Measurements from ENCODE around the gene PTPRG.

The PTPRG gene

DNA sequence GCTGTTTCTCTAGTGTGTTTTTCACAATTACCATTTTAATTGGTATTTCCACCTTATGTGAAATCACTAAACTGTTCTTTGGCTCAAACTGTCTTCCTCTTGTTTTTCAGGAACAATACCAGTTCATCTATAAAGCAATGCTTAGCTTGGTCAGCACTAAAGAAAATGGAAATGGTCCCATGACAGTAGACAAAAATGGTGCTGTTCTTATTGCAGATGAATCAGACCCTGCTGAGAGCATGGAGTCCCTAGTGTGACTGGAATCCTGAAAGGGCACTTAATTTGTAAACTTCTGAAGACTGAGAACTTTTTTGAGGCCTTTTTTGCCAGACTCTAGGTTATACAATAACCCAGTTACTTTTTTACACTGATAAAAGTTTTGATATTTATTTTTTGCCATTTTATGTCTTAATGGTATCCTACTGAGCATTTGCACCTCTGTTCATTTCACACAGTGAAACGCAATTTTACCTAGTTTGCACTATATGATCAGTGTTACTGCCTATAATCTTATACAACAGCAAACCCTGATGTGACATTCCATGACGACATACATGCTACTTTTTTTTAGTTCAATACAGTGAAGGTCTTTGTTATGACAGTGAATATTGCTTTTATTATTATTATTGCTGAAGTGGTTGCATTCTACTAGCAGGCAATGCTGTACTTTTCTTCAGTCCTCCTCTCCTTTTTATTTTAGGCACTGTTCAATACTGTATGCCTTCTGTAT, 731.8 kb downstream of the PTPRG start:
- no peak for DNase-seq (ENCODE audit: low read depth, low spot score)
- no peak overlapping the region for H3K4me3 ChIP-seq (ENCODE audit: low read length)

DNA sequence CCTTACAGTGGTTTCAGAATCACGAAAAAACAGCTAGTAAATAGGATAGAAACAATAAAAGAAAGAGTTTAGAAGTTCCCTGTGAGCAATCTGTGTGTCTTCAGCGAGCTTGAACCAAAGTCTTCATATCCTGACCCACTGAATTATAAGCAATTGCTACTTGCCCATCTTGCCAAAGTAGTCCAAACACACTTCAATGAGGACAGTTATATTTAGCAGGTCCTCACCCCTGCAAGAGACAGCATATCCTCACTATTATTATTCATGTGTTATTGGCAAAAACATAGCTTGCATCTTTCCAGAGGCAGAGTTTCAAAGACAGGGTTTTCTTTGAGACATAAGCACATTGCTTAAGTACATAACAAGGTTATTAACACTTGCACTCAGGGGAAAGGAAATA, 734.2 kb downstream of the PTPRG start:
- no peak for DNase-seq (ENCODE audit: low read depth, low spot score)

DNA sequence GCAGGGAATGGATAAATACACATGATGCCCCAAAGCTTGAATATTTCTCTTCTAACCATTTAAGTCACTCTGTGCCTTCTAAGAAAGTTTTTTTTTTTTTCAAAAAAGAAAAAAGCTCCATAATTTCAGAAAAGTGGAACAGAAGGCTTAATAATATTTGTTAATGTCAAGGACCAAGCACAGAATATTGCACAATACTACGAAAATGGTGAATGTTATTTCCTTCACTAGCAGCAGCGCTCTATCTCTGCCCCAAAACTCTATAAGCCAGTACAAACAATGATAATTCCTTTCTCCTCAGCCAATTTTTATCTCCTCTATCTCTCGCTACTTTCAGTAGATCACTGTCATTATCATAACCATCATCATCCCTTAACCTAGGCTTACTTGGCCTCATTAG, 739.2 kb downstream of the PTPRG start:
- no peak for DNase-seq (ENCODE audit: low read depth, low spot score)
- no peak overlapping the region for H3K4me3 ChIP-seq (ENCODE audit: low read length)

More for the DNA sequence above, 734.2 kb downstream of the PTPRG start:
- H3K4me3 ChIP-seq (ENCODE audit: low read length) = no peak overlapping the region

- no peak overlapping the region for H3K4me3 ChIP-seq (ENCODE audit: low read length)
- DNase-seq (ENCODE audit: low read depth, low spot score) = no peak
Observed at GRCh38 chr3:62312201-62312600, 750.8 kb downstream of the PTPRG start.

GRCh38 chr3:62316525-62316924, 755.2 kb downstream of the PTPRG start:
- no peak for DNase-seq (ENCODE audit: low read depth, low spot score)
- H3K4me3 ChIP-seq (ENCODE audit: low read length) = no peak overlapping the region

DNA sequence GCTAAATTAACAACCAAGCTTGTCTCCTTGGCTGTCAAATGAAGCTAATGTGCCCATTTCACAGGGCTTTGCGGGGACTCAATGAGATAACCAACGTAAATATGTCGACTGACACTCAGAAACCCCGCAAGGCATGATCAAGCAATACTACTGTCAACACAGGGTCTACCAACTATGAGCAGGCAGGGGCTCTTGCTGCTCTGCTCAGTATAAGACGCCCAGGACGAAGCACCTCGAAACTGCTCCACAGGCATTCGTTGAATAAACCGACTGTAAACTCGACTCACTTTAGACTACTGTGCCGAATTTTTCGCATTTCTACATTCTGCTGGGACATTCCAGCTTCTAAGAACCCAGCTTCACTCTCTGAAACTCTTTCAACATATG, 757.0 kb downstream of the PTPRG start:
- DNase-seq (ENCODE audit: low read depth, low spot score) = no peak
- no peak overlapping the region for H3K4me3 ChIP-seq (ENCODE audit: low read length)

DNA sequence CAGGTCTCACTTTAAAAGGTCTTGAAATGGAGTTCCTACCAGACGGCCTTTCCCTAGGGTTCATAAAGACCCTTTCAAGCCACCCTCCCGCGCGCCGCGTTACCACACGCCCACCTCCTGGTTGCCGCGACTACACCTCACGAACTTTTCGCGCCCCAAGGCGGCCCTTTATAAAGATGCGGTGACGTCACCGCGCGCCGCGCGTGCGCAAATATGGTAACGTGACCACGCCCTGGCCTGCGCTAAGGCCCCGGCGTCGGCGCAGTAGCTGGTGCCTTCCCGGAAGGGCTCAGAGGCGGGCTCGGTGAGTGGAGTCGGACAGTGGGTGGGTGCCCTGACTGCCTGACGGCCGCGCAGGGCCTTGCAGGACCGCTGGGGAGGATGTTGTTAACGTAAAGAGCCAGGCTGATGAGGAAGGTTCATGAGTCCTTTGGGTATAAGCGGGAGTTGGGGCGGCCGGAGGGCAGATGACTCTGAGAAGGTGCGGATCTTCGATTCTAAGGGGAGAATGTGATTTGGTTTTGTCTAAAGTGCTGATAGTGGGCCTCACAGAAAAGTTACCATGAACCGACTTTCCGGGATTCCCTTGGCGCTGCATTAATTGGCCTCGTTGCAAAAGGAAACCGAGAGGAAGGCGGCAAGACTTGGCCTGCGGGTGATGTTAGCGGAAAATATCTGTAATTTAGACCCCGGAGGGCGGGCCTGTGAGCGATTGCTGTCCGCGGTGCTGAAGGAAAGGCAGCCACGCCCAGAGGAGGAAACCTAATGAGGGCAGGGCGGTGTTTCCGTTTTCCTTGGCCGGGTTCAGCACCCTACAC, 757.6 kb downstream of the PTPRG start:
- H3K4me3 ChIP-seq (ENCODE audit: low read length) = no peak overlapping the region
- DNase-seq (ENCODE audit: low read depth, low spot score) = peak; percentile 0

DNA sequence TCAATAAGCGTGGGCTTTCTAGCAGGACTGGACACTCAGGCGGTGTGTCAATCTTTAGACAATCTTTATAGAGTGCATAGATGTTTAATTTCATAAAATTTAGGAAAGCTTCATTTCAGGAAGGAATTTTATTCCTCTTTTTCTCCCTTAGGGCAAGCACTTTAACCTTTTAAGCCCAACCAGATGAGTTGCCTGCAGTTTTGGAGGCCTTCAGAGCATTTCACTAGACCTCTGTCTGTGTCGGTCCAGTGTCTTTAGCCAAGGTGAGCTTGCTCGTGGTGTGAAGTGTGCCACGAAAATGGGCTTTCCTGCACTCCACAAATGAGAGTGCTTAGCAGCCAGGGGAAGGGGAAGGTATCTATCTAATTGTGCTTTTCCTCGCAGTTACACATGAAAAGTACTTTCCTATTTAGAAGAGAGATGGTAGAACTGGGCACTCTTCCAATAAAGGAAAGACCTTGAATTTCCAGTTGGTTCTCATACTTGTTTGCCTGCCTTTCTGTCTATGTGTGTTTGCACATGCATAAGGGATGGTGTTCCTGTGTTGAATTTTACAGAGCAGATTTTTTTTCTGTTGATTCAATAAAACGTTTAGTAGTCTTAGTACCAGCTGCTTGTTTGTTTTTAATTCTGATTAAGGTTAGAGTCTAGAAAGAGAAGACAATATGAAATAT, 758.3 kb downstream of the PTPRG start:
- no peak overlapping the region for H3K4me3 ChIP-seq (ENCODE audit: low read length)
- no peak for DNase-seq (ENCODE audit: low read depth, low spot score)

DNA sequence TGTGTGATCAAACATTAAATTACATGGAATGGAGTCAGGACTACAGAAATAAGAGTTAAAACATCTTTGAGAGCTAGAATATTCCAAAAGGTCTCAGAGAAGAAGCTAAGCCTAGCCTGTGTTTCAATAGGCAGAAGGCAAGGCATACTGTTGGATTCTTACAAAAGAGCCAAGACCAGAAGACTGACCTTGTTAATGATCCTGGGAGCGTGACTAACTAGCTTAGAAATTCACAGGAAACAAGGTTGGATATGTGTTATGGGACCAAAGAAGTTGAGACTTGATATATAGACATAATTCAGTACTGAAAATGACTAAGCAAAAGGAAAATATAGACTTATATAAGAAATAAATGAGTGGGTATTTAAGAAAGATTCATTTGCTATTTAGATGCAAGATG, 761.9 kb downstream of the PTPRG start:
- no peak overlapping the region for H3K4me3 ChIP-seq (ENCODE audit: low read length)

DNA sequence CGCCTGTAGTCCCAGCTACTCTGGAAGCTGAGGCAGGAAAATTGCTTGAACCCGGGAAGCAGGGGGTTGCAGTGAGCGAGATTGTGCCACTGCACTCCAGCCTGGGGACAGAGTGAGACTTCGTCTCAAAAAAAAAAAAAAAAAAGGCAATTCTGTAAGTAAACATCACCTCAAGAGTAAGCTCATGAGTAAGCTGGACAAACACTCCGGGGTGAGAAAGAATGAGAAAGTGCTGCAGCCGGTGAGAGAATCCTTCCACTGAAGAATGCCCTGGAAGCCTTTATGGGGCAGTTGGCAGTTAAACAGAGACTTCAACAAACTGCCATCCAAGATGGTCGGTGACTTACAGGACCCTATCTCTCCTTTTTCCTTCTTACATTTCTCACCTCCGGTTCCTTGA, 764.5 kb downstream of the PTPRG start:
- DNase-seq (ENCODE audit: low read depth, low spot score) = no peak

More for the DNA sequence above, 761.9 kb downstream of the PTPRG start:
- no peak for DNase-seq (ENCODE audit: low read depth, low spot score)

GRCh38 chr3:62329971-62330370, 768.6 kb downstream of the PTPRG start:
- DNase-seq (ENCODE audit: low read depth, low spot score) = no peak
- H3K4me3 ChIP-seq (ENCODE audit: low read length) = no peak overlapping the region

More for the DNA sequence above, 764.5 kb downstream of the PTPRG start:
- no peak overlapping the region for H3K4me3 ChIP-seq (ENCODE audit: low read length)

GRCh38 chr3:62332017-62332416, 770.6 kb downstream of the PTPRG start:
- H3K4me3 ChIP-seq (ENCODE audit: low read length) = no peak overlapping the region
- DNase-seq (ENCODE audit: low read depth, low spot score) = no peak

DNA sequence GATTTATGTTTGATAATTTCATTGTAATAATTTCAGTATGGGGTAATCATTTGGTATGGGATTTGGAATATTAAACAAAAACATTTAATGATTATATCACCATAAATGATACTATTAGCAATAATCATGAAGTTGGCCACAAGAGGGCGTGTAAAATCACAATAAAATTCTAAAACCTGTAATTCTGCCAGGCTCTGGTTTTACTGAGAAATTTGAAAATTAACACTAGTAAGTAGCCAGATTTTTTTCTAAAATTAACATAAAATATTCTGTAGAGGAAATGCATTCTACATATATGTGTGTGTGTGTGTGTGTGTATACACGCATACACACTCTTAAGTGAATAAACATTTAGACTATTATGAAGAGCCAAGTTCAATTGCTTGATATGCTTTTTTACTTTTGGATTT, 771.5 kb downstream of the PTPRG start:
- H3K4me3 ChIP-seq (ENCODE audit: low read length) = no peak overlapping the region
- peak; percentile 14 for DNase-seq (ENCODE audit: low read depth, low spot score)

DNA sequence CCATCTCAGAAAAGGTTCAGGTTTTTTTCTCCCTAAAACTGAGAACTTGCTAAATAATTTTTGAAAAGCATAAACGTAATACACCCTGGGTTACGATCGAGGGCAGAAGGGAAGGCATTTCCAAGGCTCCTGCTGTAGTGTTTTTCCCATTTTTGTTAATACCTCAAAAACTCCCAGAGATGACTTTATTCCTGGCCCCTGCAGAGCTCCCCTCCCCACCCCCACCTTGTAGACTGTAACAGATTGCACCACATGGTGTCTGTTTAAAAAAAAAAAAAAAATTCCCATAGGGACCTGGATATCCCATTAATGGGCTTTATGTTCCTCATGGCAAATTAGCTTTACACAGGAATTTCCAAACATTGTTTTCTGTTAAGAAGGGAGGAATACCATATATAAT, 773.8 kb downstream of the PTPRG start:
- H3K4me3 ChIP-seq (ENCODE audit: low read length) = no peak overlapping the region
- no peak for DNase-seq (ENCODE audit: low read depth, low spot score)

DNA sequence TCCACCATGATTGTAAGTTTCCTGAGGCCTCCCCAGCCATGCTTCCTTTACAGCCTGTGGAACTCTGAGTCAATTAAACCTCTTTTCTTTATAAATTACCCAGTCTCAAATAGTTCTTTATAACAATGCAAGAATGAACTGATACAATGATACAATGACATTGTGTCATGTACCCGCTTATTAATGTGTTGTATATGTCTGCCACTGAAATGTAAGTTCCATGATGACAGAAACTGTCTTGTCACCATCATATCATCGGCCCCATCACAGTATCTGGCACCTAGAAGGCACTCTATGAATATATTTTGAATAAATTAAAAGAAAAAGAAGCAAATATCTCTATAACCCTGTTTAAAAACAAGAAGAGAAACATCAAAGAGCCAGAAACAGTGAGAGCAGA, 782.4 kb downstream of the PTPRG start:
- DNase-seq (ENCODE audit: low read depth, low spot score) = no peak
- no peak overlapping the region for H3K4me3 ChIP-seq (ENCODE audit: low read length)
